Measurements from ENCODE around the gene PARD3B. TPM values are rescaled to one million over a fixed set of nuclear protein-coding genes. Genes with fewer than 3 reads are reported as not detected.

Gene PARD3B
- total RNA-seq, 1 donor: 53.1 TPM

DNA sequence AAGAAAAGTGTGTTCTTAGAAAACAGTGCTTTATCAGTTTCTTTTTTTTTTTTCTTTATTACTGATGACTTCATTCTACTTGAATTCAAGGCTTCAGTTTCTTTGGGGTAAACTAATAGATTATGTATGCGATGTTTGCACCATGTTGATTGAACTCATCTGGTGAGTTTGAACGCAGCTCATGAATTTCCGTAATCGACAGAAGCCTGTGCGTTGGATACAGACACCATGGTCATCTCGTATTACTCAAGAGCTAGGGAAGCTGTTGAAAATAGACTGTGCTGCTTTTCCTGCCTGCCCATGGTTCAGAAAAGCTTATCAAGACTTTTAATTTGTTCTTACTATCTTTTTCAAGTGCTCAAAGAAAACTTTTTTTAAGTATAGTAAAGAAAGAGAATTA lies 951.5 kb downstream of the PARD3B start:
- no peak for TF ChIP-seq CTCF (IDR thresholded peaks at IDR 0.05; ENCODE audit: insufficient read depth, low read depth, low read length)
- DNase-seq (ENCODE audit: low read depth): peak; percentile 76
- no peak overlapping the region for H3K4me3 ChIP-seq (ENCODE audit: low read depth, low read length)

GRCh38 chr2:205499006-205499405 lies 953.7 kb downstream of the PARD3B start:
- DNase-seq (ENCODE audit: low read depth): no peak
- no peak overlapping the region for H3K4me3 ChIP-seq (ENCODE audit: low read depth, low read length)
- TF ChIP-seq CTCF (IDR thresholded peaks at IDR 0.05; ENCODE audit: insufficient read depth, low read depth, low read length): no peak

- TF ChIP-seq CTCF (IDR thresholded peaks at IDR 0.05; ENCODE audit: insufficient read depth, low read depth, low read length): no peak
- DNase-seq (ENCODE audit: low read depth): no peak
- no peak overlapping the region for H3K4me3 ChIP-seq (ENCODE audit: low read depth, low read length)
Observed at GRCh38 chr2:205500065-205500464, 954.8 kb downstream of the PARD3B start.

DNA sequence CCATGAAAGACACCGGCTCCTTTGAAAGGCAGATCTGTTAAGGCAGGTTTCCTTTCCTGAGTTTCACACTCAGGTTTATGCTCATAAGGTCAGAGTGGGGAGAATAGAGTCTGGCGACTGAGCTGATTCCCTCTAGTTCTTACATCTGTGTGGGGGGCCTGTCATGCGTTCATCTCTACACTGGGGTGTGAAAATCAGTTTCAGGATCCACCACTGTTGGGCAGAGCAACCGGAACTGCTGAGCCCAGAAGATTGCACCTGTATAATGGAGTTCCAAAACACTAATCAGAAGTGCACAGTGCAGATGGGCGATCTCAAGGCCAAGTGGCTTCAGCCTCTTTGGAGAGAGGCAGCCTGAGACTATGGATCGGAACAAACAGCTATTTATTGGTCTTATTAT lies 955.7 kb downstream of the PARD3B start:
- no peak for DNase-seq (ENCODE audit: low read depth)
- TF ChIP-seq CTCF (IDR thresholded peaks at IDR 0.05; ENCODE audit: insufficient read depth, low read depth, low read length): no peak
- no peak overlapping the region for H3K4me3 ChIP-seq (ENCODE audit: low read depth, low read length)

- TF ChIP-seq CTCF (IDR thresholded peaks at IDR 0.05; ENCODE audit: insufficient read depth, low read depth, low read length): no peak
- DNase-seq (ENCODE audit: low read depth): no peak
- no peak overlapping the region for H3K4me3 ChIP-seq (ENCODE audit: low read depth, low read length)
Observed at GRCh38 chr2:205501826-205502225, 956.6 kb downstream of the PARD3B start.

DNA sequence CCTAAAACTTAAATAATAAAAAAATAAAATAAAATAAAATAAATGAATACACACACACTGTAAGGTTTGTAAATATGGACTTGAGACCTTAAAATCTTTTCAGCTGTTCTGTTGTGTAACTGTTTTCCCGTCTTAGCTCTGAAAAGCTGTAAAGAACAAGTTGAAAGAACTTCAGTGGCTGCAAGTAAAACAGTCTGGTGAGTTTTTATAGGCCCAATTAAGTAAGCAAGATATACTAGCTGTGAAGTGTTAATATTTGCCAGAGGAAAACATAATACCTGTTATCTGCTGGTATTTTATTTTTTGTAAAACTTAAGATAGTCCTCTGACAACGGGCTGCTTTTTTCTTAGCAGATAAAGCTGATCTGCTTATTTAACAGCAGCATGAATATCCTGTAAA lies 960.1 kb downstream of the PARD3B start:
- no peak overlapping the region for H3K4me3 ChIP-seq (ENCODE audit: low read depth, low read length)
- no peak for DNase-seq (ENCODE audit: low read depth)
- no peak for TF ChIP-seq CTCF (IDR thresholded peaks at IDR 0.05; ENCODE audit: insufficient read depth, low read depth, low read length)

DNA sequence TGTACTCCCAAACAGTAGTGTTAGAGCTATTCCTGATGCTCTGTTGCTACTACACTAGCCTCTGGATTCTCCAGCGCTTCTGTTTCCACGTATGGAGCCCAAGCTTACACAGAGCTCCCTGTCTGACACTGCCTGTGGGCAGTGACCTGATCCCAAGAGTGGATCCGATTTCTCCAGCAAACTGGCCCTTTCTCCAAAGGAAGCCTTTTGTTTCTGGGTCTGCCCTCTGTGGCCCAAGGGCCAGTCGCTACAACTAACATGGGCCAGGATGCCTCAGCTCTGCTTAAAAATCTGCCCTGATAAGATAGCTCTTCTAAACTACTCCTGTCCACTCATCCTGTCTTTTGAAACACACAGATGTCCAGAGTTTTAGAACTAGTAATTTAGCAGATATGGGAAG lies 964.4 kb downstream of the PARD3B start:
- no peak overlapping the region for H3K4me3 ChIP-seq (ENCODE audit: low read depth, low read length)
- no peak for DNase-seq (ENCODE audit: low read depth)
- TF ChIP-seq CTCF (IDR thresholded peaks at IDR 0.05; ENCODE audit: insufficient read depth, low read depth, low read length): no peak
